Posterior vena cava (tissue), 2 donors: Measurements from ENCODE around the gene LRP2. TPM values are rescaled to one million over a fixed set of nuclear protein-coding genes. Genes with fewer than 3 reads are reported as not detected.

ENCODE experiments used
- DNase-seq: peaks from one replicate; pipeline ENCODE4 v3.0.0-alpha.2; 2020; ENCODE audit warnings: low spot score
- intact Hi-C, 2 donors: fragments of 100-400 bp; cut with DNase I; formaldehyde crosslinking; loops; one replicate each; pipeline versions ENCODE4 v1.14.1 to v1.14.2; 2022 to 2023
- total RNA-seq, 2 donors: library from RNA; stranded (reverse); fragmentation: NEBNext Ultra II Directional; extraction: Animal tissue kit (Norgen Biotek cat#: 25700); gene quantifications; one replicate each; pipeline ENCODE4 v1.2.1, GENCODE V29; 2021
- donor health status: DM: yes; HTN: yes; CAD: no.
- donor health status: DM: yes; HTN: yes; CAD: no.

LRP2 gene
- total RNA-seq, 2 donors from 2014 or later: not detected

DNA sequence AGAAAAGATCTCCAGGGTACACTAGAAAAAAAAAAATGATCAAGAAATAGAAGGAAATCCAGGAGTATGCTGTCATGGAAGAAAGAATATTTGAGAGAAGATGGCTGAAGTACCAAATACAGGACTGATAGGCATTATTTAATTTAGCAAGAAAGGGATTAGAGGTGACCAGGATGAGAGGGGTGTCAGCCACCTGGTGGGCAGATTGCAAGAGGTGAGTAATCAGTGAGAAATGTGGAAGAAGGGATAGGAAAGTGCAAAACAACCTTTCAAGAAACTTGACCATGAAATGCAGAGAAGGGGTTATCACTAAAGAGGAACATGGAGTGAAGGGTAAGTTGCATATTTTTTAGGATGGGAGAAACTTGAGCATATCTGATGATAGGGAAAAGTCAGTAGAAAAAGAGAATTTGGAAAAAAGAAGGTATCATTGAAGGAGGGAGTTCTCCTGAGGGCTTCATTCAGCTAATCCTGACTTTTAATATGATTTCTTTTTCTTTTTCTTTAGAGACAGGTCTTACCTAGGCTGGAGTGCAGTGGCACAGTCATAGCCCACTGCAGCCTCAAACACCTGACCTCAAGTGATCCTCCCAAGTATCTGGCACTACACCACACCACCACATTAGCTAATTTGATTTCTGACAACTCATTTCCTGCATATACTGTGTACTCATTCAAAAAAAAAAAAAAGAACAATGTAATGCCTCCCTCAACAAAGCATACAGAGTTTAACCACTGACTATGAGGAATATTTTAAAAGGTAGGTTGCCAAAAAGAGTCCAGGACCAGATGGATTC is 101.3 kb downstream of the LRP2 start:
- no peak for DNase-seq
- intact Hi-C loops: no loop called here

DNA sequence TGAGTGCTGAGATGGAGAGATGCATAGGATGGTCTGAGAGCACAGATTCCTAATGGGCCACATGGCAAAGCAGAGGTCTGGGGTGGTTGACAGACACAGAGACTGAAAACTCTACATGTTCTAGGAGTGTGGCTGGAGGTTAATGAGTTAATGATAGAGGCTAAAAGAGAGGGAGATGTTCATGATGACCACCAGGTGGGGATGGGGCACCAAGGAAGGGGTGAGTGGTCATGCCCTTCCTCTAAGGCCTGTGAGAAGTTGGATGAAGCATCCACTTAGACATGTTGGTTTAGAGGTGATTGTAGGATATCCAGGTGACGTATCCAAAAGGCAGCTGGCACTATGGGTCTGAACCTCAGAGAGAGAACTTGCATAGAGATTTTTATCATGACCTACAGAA is 102.1 kb downstream of the LRP2 start:
- intact Hi-C loops: no loop called here
- no peak for DNase-seq

DNA sequence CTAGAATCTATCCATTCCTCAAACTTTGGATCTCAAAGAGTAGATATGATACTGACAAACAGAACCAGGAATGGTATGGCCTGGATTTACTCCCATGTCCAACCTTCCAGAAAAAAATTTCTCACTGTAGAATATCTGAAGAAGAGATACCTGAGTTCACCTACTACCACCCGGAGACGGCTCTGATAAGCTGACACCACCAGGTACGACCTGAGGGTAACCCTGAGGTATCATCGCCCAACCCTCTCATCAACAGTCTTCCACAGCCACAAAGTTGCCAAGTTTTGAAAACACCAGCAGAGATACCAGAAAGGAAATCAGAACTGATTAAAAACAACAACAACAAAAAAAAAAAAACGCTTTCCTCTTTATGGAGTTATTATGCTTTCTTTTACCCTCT is 102.9 kb downstream of the LRP2 start:
- DNase-seq: no peak
- intact Hi-C loops: no loop called here

DNA sequence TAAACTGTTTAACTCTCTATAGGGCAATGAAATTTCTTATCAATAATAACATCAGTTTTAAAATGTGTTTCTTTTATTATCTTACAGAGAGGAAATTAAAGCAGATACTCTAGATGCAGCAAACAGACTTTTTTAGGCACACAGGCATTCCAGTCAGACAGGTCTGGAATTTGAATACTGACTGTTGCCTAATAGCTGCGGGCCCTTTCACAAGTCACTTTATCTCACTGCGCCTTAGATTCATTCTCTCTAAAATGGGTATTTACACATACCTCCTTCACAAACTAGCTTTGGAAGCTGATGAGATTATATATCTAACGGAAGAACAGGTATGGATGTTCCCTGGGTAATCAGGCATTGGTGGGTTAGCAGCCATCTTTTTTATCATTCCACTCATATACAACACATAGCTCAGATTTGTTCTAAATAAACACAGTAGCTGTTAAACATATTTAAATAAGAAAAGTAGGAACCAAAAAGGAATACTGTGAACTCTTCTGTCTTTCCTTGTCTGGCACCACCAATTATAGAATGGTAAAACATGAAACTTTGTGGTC is 104.2 kb downstream of the LRP2 start:
- intact Hi-C loops: no loop called here
- no peak for DNase-seq

DNA sequence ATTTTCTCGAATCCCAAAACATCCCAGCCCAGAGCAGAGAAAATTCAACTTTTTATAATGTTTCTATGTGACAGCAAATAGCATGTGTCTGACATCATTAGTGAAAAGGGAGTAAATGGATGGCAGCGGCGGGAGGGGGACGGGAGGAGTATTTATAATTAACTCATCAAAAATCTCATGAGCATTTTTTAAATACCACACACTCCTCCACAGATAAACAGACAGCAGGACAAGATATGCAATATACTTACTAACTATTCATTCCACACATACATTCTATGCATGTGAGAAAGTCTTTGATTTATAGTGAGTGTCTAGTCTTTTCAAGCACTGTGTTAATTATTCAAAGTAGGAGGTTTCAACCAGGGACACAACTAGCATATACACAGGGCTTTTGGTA is 107.6 kb downstream of the LRP2 start:
- no peak for DNase-seq
- intact Hi-C loops: no loop called here

DNA sequence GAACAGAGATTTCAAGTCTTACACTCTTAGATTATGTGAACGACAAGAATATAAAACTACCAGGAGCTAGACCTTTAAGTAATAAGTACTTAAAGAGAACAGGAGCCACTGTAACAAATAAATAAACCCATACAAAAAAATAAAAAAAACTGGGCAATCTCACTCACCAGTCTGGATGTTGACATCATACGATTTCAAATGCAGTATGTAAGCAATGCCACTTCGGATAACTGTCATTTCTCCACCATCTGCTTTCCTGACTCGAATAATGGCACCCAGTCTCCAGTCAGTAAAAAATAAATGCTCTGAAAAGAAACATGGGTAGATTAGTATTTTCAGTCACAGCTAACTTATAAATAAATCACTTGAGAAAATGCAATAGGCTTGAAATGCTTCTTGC is 115.1 kb downstream of the LRP2 start:
- no peak for DNase-seq
- intact Hi-C loops: no loop called here

DNA sequence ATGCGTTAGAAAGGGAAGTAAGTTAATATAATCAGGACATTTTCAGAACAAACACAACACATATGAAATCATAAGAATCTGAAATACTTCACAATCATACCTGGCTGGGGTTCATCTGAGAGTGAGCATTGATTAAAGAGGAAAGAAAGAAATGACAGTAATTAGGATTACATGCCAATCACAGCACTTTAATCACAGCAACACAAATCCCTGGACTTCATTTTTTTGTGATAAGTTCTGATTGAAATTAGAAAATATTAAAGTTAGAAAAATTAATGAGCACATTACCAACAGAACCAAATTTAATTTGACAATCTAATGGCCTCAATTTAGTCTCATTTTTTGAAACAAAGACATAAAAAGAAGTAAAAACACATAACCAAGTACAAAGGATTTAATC is 121.9 kb downstream of the LRP2 start:
- no peak for DNase-seq
- intact Hi-C loops: no loop called here

DNA sequence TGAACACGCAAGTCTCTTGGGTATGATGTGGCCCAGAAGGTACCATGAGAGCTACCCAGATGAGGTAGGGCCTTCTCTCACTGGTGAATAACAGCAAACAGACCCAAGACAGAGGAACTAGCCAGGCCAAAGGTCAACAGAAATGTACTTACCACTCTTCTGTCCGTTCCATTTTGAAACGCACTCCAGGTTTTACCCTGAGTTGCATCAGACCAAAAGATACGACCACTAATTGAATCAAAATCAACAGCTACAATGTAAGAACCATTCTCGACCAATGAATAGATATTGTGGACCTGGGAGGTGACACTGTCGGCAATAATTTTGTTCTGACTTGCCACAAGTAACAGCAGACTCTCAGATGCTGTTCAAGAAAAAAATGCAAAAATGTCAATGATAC is 124.4 kb downstream of the LRP2 start:
- DNase-seq: no peak
- intact Hi-C loops: no loop called here

DNA sequence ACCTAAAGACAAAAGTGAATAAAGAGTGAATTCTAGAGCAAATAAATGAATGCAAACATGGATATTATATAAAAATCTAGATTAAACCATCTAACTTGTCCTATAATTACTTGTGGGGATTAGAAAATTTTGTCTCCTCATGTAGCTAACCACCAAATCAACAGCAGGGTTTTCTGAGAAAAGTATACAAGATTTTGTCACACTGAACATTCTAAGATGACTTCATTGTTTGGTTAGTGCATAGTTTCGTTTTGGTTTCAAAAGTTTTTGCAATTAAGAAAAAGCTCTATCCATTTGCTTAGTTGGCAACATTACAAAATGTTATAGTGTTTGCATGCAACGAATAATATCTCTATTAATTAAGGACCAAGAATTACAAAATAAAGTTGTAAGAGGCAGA is 125.0 kb downstream of the LRP2 start:
- DNase-seq: no peak
- intact Hi-C loops: no loop called here

DNA sequence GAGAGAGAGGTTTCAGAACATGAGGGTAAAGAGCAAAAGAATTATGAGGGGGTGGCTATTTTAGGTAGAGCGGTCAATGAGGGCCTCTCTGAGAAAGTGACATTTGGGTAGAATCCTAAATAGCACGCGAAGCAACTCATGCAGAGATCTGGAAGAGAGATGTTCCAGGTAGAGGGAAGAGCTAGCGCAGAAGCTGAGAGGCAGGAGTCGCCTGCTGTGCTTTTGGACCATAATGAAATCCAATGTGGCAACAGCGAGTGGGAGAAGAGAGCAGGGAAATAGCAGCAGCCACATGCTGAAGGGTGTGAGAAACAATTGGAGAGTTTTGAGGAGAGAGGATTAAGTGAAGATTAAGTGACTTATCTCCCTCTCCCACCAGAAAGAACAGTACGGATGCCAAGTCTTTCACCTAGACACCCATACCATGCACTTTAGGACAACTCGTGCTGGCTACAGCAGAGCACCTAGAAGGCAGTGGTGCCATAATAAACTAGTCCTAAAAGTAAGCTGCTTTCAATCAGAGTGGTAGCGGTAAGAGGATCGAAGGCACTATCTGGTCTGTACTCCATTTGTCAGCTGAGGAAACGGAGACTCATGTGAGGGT is 129.7 kb downstream of the LRP2 start:
- intact Hi-C loops: no loop called here
- DNase-seq: no peak

DNA sequence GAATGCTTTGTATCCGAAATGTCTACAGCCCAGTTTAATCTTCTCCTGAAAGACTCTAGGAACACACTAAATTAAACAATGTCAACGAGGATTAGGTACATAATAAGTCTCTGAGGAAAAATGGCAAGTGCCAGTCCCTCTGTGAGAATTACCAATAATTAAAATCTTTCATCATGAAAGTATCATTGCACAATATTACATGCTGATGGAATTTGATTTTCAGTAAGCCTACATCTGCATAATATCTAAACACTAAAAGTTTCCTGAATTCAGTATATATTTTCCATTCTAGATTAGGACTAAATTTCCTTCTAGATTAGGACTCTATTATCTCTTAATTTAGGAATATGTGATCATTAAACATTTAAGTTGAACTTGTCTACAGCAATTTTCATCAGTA is 132.1 kb downstream of the LRP2 start:
- no peak for DNase-seq
- intact Hi-C loops: no loop called here

DNA sequence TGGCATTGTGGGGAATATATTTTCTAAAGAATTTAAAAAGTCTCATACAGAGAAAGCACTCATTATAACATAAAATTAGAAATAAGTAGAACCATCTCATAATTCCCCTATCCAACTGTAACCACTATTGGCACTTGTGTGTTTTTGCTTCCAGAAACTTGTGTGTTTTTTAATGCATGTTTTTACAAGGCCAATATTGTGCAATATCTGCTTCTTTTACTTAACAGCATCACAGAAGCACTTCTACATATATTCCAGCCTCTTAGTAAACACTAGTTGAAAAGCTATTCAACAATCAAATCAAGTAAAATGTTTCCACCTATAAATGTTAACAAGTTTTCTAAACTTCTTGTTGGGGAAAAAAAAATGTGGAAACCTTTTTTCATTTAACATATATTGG is 132.7 kb downstream of the LRP2 start:
- no peak for DNase-seq
- intact Hi-C loops: no loop called here

DNA sequence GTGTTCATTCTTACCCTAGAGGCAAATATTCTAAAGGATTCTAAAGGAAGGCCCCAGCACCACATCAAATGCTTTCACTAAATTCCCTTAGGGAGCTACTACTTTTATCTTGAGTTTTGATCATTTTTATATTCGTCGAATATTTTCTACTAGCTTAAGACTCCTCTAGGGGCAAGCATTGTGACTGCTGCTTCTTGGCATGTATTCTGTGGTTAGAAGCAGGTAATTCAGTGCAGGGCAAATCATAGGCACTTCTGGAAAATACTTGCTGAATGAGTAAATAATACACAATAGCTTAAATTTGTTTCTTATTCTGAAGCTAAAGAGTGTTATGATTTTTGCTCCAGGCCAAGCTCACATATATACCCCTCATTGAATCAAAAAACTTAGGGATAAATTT is 136.4 kb downstream of the LRP2 start:
- DNase-seq: no peak
- intact Hi-C loops: no loop called here

DNA sequence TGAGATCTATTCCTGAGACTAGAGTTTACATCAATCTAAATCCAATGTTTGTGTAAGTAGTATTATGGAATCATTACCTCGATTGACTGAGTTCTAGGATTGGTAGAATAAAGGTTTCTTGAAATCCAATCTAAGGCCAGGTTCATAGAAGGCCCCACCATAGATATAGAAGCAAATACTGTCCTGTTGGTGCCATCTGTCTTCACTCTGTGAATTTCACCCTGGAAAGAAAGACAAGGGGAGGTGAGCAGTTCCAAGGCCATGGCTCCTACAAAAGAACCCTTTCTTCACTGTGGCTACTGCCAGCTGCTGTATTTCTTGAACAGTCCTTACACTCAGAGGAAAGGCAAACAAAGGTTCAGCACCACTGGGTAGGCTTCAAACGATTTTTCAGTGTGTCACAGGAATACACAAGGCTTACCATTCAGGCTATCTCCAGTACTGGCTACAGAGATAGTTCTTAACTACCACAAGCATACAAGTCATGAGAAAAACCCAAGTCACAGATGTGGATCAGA is 137.0 kb downstream of the LRP2 start:
- intact Hi-C loops: no loop called here
- DNase-seq: no peak

DNA sequence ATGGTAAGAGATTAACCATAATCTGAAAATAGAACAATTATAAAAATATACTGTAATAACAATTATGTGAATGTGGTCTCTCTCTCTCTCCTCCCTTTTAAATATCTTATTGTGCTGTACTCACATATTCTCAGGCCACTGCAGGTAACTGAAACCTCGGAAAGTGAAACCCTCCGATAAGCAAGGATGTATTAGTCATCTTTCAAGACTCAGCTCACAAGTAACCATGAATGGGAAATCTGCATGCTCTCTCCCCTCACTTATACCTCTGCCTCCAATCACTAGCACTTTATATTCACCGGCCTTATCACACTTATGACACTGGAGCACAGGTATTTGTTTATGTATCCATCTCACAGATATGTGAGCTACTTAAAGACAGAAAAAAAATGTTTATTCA is 139.7 kb downstream of the LRP2 start:
- no peak for DNase-seq
- intact Hi-C loops: no loop called here

DNA sequence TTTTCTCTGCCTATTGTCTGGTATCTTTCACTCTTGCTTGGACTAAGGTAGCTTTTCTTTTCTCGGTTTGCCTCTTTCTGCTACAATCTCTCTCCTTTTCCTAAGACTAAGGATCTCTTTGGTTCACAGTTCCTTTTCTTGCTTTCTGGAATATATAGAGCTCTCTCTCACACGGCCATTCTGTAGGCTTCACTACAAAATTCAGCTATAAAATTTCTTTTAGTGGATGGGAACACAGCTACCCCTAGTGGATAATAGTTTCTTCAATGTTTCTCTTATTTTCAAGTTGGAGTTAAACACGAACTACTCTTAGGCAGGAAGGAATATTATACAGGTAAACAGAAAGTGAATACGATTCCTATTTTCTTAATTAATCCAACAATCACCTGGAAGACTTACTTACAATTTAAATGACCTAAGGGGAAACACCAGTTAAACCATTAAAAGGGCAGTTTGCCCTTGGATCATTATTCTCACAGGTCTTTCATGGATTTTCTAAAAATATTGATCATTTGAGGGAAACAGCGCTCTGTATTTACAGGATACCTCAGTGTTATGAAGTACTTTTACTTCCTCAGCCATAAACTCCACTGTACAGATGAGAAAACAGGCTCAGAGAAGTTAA is 140.5 kb downstream of the LRP2 start:
- no peak for DNase-seq
- intact Hi-C loops: no loop called here

DNA sequence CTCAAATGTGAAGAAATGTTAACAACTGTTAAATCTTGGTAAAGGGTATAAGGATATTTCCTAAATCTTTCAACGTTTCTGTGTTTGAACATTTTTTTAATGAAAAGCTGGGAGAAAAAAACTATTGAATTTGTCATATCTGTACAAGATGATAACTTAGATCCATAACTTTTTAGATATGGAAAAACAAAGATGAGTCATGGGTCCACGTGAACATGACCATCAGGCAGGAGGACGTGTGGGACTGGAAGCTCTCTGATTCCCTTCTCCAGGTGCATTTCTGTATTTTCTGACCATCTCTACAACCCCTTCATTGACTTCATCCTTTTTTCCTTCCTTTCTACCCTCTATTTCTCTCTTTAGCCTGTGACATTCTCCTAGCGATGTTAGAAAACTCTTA is 151.4 kb downstream of the LRP2 start:
- DNase-seq: no peak
- intact Hi-C loops: no loop called here

DNA sequence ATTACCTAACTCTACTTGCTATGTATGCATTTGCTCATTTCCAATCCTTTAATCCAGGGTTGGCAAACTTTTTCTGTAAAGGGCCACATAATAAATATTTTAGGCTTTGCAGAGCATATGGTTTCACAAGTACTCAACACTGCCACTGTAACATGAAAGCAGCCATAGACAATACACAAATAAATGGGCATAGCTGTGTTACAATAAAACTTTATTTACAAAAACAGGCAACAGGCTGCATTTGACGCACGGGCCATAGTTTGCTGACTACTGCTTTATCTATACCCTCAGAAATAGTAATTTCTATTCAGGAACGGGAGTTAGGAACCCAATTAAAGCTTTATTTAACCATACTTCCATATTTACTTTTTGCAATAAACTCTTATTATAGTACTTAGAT is 154.3 kb downstream of the LRP2 start:
- intact Hi-C loops: no loop called here
- no peak for DNase-seq

DNA sequence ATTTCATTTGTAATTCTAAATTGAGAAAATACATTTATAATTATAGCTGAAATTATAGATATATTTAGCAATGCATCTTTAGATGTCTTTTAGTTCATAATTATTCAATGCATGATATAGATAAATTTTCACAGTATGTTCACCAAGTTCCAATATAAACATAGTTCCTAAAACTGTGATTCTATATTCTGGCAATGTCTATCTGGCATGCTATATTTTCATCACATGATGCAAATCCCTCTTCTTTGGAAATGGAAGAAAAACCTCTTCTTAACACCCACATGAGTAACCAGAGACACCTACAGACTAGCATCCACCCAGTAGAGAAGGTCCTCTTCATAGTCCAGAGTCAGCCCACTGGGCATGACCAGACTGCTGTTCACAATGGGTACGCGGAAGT is 157.2 kb downstream of the LRP2 start:
- DNase-seq: no peak
- intact Hi-C loops: no loop called here

DNA sequence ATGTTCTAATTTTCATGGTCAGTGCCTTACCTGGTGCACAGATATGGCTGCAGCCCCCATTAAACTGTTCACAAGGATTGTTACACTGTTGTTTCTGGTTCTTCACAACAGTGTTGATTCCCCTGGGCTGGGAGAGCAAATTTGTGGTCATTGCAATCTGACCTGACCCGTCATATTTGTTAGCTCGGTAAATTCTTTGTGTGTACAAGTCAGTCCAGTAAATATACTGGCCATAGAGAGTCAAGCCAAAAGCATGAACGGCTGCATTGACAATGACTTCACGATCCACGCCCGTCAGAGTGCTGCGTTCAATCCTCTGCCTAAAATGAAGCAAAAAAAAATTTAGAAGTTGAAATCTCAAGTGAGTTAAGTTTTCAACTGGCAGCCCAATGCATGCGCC is 158.4 kb downstream of the LRP2 start:
- no peak for DNase-seq
- intact Hi-C loops: no loop called here

DNA sequence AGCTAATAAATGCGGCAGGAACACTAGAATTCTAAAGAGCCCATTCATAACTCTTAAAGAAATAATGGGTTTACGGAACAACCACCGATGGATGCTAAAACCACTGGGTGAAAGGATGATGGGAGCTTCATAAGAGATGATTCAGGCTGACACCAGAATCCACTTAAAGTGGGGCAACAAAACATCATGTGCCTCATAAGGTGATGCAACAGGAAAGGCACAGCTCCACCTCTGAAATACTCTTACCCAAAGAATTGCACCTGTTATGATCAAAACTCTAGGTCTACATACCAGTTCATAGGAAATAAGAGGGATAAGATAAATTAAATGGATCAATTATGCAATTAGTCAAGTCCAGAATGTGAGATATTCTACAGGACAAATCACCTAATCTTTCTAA is 161.6 kb downstream of the LRP2 start:
- intact Hi-C loops: no loop called here
- DNase-seq: no peak
